GM18868 (cell line): ENCODE measurements around the gene TFAP2B.

ENCODE experiments used
- ATAC-seq: cut with Tn5 transposase; IDR thresholded peaks from one replicate; pipeline ENCODE4 v1.9.1; 2021; ENCODE audit warnings: mild to moderate bottlenecking, moderate library complexity; ENCODE audit not compliant: unreplicated experiment

Gene TFAP2B

DNA sequence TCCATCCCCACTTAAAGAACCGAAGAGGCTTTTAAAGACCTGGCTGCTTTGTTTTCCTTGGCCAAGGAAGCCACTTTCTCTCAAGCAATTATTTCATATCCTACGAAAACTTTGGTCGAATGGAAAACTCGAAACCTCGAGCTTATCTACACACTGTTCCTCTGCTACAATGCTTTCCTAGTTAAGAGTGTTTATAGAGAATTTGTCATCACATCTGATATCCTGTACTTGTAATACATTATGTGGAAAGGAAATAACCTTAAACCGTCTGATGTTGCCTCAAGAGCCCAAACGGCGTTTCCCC lies 28.1 kb downstream of the TFAP2B start:
- no peak for ATAC-seq

DNA sequence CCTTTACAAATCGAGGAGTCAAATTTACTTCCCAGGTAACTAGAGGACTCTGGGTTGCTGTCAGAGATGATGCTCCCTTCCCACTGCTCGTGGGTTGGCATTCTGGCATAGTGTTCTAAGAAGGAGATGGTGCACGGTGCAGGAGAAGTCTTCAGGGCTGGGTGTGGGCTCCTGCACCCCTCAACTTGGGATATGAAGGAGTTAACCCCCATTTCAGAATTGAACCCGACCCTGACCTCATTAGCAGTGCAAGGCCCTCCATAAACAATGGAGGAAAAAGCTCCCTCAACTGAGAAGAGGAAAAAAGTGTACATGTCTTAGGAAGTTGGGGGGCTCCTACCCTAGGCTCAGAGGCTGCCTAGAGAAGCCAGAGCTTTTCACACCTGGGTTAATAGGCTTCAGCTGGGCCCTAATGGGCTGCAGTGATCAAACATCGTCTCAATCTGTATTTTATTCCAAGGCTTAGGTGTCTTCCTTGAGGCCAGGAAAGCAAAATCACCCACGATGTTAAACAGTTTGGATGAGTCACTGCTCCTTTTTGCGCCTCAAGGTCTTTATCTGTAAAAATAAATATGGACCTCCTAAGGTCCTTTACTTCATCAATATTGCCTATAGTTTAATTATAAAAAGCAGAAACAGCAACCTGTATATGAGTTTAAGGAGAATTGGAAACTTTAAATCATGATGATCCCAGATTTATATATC lies 29.4 kb downstream of the TFAP2B start:
- no peak for ATAC-seq

DNA sequence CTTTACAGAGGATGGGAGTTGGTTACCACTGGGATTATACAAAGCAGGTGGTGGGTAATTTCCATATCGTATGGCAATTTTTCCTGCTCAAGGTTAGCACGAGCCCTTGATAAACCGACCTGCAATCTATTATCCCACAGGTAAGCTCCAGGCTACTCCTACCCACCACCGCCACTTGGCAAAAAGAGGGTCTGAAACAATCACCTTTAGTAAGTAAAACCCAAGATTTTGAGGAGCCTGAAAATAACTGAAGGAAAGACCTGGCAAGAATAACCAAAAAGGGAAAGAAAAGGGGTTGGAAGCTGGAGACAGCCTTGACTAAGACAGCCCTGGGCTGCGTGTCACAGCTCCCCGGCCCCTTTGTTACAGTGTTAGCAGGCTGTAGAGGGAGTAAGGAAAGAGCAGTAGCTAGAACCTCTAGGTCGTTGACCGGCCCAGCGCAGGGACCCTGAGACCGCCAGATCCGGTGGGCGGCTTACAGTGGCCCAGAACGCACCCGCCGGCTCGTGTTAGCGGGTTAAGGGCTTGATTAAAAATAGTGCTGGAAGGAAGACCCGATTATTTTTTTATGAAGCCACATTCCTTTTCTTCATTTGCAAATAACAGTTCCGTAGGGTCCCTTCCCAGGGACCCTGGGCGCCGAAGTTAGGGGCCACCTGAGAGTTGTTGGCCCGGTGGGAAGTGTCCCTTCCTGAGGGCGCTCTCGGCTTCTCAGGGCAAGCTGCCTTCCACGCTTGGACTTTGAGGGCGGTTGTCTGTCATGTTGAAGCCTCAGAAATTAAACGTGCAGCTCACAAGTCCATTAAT lies 30.5 kb downstream of the TFAP2B start:
- no peak for ATAC-seq

DNA sequence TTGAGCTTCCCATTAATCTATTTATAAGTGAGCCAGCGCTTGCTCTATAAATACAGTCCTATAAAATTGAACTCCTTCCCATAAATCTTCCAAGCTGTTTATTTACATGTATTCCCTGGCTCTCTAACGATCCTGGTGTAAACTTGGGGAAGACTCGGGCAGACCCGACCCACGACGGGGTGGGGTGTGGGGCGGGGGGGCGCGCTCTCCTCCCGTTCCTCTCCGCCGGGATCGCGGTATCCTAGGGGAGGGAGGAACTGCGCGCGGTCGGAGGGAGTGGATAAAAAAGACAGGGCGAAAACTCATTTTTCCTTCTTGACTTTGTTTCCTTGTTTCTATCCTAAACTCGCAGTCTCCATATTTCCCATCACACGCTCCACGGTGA lies 31.1 kb downstream of the TFAP2B start:
- ATAC-seq: no peak

DNA sequence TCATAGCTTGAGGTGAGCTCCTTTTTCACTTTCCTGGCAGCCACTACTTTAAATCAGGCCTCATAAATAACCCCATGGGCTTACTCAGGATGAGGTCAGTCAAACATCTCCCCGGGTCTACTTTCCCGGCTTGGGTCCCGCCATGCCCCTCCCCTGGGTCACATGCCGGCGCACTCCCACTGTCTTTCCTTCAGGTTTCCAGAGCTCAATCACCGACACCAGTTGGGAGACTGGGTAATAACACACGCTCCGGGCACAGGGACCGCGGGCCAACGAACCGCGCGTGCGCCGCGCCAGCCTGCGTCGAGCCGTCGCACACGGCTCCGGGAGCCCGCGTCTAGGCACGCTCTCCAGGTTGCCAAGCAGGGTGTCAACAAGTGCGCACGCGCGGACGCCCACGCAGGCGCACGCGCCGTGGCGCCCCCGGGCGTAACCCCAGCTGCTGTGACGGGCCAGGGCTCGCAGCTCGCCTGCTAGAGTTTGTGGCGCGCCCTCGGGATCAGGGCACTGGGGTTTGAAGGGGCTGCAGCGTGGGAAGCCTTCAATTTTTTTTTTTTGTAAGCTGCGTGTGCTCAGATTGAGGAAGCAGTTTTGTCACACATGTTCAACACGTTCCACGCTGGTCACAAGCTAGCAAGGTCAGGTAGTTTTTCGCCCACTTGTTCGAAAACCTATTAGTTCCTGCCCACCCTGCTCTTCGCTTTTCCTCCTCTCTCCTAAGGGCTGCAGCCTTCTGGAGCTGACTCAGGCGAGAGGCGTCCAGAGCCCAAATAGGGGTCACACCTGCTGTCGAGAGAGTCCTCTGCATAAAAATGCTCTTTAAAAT lies 31.8 kb downstream of the TFAP2B start:
- ATAC-seq: no peak

DNA sequence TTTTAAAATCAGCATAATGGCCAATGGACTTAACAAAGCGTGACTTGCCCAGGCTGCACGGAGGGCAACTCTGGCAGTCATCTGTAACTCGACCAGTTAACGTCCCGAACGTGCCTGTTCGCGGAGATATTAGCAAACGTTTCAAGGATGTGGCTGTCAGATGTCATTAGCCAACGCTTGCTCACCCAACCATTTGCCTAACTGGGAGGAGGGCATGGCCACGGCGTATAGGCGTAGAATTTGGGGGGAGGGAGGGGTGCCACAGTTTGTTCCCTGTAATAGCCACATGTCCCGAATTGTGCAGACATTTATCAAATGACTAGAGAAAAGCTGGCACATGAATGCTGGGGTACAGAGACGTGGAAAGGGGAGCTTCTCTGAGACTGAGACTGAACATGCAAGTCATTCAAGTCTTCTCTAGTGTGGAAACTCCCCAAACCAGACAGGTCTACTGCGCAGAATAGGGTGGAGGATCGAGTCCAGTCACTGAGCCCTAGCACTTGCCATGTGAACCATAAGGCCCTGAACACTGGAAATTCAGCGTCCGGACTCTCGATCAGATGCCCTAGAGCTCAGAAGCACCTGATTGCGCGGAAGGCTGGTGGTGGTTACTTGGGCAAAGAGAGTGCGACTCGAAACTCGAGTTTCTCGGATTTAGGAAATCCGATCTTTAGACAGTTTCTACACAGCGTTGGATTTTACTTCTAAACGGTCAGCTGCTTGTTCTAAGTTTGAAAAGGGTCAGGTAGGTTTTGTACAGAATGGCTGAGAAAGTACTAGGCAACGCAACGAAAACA lies 32.6 kb downstream of the TFAP2B start:
- ATAC-seq: no peak

DNA sequence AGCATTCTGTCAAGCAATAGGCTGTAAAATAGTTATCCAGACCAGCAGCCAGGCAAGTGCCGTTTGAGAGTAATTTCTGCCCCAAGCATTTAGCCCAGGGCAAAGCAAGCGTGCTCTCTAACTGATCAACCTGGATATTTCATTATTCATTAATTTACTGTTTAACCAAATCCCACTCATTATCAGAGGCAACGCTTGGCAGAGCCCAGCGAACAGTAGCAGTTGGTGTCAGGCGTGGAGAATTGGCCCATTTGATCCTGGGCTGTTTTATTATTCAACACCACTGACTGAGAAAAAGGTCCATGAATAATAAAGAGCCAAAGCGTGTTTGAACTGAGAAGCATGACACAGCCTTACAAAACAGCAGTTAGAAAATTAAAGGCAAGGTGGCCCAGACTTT lies 35.3 kb downstream of the TFAP2B start:
- no peak for ATAC-seq

DNA sequence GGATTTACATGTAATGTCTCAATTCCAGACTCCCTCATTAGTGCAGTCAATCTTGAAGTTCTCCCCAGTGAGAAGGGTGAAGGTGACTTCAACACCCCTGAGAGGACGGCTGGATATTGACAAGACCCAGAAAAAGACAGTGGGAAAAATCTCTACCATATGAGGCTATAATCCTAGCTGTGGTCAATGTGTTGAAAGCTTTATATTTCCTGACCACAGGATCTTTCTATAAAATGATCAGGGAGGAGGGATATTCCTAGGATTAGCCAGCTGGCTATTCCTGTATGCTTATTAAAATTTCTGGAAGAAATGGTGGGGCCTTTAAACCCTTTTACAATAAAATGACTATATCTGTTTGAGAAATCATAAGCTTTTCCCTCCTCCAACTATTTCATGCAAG lies 43.0 kb downstream of the TFAP2B start:
- ATAC-seq: no peak

DNA sequence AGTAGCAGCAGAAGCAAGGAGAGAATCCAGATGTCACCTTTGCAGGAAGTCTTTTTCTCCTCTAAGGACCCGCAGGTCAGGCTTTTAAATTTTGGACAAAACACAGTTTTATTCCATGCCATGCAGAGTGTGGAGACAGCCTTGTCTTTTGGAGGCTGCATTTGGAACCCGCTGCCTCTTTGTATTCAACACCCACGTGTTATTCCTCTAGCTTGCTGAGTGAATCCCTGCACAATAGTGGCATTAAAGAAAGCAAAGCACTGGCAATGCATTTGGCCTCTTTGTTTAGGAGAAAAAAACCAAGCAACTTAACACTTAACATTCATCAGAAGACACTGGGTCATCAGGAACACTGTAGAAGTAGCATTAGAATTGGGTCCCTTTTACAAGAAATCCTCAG lies 43.5 kb downstream of the TFAP2B start:
- ATAC-seq: no peak

DNA sequence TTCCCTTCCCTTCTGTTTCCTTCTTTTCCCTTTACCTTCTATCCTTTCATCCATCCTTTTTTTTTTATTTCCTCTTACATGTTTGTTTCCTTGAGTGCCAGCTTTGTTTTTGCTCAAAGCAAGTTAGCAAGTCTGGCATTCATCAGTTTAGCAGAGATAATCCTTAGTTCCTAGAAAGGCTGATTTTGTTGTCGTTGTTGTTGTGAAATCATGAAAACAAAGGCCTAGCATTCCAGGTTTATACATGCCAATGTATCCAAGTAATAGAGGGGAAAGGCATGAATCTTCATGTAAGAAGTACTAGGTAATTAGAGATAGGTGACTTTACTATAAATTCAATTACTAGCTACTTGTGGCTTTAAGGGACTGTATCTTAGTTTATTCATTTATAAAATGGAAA lies 45.9 kb downstream of the TFAP2B start:
- ATAC-seq: no peak

DNA sequence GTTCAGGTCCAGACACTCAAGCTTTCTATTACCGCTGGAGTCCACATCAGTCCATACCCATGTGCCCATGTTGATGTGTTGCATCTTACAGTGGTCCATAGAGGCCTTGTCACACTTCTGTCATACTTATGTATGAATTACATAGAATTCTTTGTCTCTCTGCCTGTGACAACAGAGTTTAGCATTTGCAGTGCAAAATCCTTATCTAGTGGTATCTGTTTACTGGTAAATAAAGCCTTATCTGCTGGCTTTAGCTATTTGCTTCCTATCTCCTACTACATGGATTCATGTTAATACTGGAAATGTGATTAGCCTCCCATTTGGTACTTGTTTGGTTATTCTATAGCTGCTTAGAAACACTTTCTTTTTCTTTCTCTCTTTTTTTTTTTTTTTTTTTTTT lies 49.8 kb downstream of the TFAP2B start:
- ATAC-seq: no peak

DNA sequence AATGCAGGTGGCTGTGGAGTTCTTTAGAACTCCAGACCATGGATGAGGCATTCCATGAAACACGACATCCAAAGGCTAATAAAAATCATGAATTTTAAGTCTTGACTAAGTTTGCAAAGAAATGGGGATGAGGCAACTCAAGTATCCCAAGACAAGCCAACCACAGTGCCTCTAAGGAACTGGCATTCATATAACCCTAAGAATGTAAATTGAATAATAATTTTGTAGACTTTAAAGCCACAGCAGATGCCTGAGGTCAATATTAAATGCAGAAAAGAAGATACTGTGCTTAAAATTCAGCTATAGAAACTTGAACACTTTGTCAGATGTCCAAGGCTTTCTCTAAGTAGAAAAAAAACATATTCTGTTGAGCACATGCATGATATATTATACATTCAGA lies 54.5 kb downstream of the TFAP2B start:
- ATAC-seq: no peak

DNA sequence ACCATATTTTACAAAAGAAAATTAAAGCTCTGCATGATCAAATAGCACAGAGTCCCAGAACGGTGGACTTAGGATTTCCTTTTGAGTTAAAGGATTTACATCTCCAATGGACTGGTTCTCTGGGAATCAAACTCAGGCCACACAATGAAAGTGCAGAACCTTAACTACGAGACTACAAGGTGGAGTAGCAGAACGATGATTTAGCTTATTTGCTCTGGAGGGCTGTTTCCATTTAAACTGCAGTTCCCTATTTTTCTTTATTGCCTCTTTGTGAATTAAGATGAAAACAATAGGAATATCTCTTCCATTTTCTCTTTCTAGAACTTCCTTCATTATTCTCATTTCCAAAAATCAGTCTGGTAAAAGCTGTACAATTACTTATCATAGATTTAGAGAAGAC lies 65.7 kb downstream of the TFAP2B start:
- no peak for ATAC-seq

DNA sequence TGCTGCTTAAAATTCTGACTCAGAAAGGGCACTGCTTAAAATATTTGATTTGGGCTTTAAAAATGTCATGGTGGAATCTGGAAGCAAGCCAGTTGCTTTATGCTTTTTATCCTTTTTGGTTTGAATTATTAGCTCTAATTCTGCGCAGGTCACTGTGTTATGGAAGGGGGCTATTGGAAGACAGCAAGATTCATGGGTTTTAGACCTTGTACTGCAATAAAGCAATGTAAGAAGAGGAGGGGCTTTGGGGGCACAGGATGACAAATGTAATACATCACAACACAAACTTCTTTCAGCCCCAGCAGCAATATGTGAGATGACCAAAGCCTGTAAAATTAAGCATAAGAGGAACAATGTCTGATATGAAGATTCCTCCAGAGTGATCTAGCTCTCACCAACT lies 68.4 kb downstream of the TFAP2B start:
- ATAC-seq: no peak

DNA sequence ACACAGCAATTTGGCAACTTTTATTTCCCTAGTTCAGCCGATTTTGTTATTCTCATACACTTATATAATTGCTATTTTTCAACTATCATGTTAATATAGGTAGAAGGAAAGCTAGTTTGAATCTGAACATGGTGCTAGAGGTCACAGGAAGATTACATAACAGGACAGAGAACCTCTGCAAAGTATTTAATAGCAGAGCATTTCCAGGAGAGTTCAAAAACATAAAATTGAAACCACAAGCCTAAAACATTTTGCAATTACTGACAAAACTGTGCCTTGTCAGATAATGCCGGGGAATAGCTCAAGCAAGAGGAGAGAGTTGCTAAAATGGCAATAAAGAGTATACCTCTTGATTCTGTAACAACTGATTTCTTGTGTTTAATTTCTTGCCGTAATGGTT lies 70.8 kb downstream of the TFAP2B start:
- no peak for ATAC-seq

DNA sequence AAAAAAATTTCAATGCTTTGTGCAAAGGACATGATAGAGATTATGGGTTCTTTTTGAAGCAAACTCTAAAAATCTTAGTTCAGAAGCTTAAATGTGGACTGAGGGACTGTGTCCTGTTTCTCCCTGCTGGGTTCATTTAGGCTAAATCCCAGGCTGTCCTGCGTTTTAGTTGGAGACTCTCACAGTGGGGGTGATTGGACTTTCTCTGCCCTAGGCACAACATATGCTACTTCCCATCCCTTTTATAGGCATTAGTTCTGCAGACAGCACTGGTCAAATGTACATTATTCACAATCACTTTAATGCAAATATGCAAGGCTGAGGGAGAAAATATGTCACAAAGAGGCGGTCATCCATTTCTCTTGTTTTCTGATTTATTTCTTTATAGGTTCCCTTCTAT lies 71.3 kb downstream of the TFAP2B start:
- no peak for ATAC-seq

DNA sequence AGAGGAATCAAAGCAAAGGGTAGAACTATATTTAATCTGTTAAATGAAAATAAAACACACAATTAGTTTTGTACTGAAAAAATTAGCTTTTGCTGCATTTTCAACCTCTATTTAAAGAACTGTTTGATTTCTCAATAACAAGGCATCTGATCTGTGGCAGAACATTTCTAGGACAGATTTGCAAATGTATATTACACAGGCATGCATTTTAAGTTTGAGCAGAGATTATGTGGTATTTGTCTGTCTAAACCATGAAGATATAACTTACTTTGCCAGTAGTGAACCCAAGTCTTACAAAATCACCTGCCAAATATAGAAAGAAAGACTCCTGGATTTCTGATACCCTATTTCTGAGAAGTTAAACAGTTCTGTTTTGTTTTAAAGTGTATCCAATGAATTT lies 71.9 kb downstream of the TFAP2B start:
- ATAC-seq: no peak

DNA sequence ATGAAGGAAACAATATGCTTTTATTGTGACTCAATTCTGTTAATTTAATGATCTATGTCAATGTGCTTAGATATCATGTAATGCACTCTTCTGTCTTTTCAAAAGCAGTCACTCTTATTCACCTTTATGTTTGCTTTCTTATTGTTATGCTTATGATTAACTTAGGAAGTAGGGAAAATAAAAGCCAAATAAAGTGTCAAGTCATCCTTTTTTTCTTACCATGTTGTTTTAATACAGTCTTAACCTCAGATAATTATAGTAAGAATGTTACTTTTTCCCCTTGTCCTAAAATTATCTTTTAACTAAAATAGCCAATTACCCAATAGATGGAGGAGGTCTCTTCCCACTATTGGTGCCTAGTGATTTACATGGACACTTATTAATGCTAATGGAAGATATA lies 72.6 kb downstream of the TFAP2B start:
- no peak for ATAC-seq
